Stimulated activated CD8-positive, alpha-beta memory T cell treated with anti-CD3 and anti-CD28 coated beads, Interleukin-12 subunit alpha, Interleukin-12 subunit beta, amount 100 ng/mL, for 1 hour (primary cell): Measurements from ENCODE around the gene ADGRF5.

Experiments used
- DNase-seq: peaks from one replicate; pipeline ENCODE4 v3.0.0-alpha.2; 2020; ENCODE audit warnings: low read depth

The ADGRF5 gene

DNA sequence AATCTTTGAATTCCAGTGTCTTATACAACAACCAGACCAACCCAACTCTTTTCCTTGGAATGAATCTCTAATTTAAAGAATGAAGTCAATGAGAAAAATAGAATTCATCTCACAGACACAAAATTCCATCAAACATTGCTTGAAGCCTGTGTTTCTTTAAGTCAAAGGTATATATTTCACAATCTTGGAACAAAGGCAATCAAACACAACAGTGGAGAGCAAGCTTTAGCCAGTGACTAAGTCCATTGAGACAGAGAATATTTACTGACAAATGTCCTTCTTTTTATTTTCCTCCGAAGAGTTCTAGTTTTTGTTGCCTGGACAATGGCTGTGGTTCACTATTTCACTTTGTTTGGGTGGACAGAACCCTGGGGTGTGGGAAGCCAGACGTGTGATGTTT is 92.8 kb downstream of the ADGRF5 start:
- no peak for DNase-seq

DNA sequence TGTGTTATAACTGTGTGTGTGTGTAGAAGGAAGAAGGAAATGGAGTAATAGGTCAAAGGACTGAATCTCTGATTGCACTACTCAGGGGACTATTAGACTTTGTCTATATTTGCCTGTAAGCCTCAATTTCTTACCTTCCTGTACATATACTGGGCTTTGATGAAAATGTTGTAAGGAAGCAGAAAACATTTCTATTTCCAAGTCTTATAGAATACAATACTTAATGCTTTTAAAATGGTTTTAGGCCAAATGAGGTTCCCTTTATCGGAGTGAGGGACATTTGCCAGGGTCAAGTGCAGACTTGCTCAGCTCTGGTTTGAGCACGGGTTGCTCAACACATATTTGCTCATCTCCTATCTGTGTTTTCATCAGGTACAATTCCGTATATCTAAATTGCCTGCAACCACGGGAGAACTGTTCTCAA is 100.3 kb downstream of the ADGRF5 start:
- DNase-seq: no peak

DNA sequence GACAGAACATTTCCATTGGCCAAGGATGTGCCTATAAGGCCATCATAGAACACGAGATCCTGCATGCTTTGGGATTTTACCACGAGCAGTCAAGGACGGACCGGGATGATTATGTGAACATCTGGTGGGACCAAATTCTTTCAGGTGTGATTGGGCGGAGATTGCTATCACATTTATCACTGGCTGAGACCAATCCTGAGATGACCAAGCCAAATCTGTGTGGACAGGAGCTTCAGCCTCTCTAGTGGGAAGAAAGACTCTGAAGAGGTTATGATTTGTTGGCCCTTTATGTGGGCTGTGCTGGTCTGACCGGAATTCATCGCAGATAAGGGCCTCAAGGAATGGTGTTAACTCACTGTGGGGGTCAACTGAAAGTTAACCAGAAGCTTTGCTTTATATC is 102.2 kb downstream of the ADGRF5 start:
- no peak for DNase-seq

DNA sequence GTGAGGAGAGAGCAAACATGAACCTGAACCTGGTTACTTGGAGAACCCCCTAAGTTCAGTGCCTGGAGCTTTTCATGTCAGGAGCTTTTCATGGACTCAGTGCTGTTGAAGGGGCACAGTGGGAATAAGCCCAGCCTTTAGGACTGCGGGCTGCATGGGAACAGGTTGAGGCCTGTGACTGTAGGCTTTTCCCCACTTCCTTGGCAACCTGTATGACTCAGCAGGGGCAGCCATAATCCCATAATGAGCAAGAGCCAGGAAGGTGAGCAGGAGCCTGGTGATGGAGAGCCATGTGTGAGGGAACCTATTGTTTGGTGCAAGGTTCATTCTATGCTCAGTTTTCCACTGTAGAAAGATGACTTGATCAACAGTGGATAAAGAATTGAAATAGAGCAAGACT is 105.1 kb downstream of the ADGRF5 start:
- no peak for DNase-seq

DNA sequence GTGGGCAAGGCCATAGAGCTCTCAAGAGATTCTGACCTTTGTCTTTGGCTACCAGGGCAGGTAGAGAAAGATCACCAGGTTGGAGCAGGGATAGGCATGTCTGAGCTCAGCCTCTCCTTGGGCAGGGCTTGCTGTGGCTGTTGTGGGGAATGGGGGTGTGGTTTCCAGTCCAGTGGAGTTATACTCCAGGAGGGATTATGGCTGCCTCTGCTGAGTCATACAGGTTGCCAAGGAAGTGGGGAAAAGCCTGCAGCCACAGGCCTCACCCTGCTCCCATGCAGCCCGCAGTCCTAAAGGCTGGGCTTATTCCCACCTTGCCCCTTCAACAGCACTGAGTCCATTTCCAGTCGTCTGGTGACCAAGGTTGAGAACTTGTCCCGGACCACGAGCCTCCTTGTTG is 106.6 kb downstream of the ADGRF5 start:
- DNase-seq: no peak

DNA sequence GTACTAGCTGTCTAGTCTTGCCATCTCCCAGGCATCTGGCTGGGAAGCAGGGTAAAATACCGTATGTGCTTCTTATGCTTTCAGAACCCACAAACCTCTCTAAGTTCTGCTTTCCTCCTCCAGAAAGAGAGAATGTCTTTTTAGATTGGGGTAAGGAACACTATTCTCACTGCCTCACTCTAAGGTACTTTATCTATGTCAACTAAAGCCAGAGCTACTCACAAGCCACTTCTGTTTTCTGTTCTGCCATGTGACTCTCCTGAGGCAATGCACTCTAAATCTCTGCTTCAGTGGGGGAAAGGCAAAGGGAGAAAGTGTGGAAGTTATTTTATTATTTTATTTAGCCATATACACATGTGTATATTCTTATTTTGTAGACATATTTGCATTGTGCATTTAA is 112.9 kb downstream of the ADGRF5 start:
- no peak for DNase-seq
